Neural progenitor cell (in vitro differentiated cells): Measurements from ENCODE around the gene DUS3L.

Experiments
- EZH2 ChIP-seq: fragments of 200-600 bp; sonication (generic); IDR thresholded peaks from 2 replicates; pipeline ENCODE4 v1.6.1; 2017; ENCODE audit warnings: antibody characterized with exemption, mild to moderate bottlenecking, moderate library complexity
- TF ChIP-seq, protein P1 (sequence below): fragments of 200-600 bp; sonication (generic); IDR thresholded peaks from 2 replicates; pipeline ENCODE4 v1.5.1; 2017; ENCODE audit warnings: antibody characterized with exemption, mild to moderate bottlenecking

DNA sequence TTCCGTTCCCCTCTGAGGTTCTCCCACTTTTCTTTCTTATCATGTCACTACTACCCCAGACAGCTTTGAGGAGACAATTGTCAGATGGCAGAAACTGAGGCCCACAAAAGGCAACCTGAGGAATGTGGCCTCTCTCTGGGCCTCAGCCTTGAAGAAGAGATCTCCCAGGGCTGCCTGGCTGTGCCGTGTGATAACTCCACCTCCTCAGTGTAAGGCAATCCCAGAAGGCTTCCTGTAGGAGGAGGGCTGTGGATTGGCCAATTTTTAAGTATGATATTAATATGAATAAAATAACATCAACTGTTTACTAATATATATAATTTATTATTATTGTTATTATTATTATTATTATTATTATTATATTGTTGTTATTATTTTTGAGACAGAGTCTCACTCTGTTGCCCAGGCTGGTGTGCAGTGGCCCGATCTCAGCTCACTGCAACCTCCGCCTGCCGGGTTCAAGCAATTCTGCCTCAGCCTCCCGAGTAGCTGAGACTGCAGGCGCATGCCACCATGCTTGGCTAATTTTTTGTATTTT, 4.5 kb upstream of the DUS3L start:
- TF ChIP-seq, protein P1, sequence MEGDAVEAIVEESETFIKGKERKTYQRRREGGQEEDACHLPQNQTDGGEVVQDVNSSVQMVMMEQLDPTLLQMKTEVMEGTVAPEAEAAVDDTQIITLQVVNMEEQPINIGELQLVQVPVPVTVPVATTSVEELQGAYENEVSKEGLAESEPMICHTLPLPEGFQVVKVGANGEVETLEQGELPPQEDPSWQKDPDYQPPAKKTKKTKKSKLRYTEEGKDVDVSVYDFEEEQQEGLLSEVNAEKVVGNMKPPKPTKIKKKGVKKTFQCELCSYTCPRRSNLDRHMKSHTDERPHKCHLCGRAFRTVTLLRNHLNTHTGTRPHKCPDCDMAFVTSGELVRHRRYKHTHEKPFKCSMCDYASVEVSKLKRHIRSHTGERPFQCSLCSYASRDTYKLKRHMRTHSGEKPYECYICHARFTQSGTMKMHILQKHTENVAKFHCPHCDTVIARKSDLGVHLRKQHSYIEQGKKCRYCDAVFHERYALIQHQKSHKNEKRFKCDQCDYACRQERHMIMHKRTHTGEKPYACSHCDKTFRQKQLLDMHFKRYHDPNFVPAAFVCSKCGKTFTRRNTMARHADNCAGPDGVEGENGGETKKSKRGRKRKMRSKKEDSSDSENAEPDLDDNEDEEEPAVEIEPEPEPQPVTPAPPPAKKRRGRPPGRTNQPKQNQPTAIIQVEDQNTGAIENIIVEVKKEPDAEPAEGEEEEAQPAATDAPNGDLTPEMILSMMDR = no peak
- no peak for TF ChIP-seq EZH2
